IMR-90 (cell line): ENCODE data around the gene GPC6. TPM values are rescaled to one million over a fixed set of nuclear protein-coding genes. Genes with fewer than 3 reads are reported as not detected.

Experiments
- ATAC-seq: fragments of 200-7000 bp; cut with Tn5 transposase; 2 replicates; pipeline ENCODE4 v1.9.1; 2020; ENCODE audit warnings: low read depth, mild to moderate bottlenecking, moderate library complexity
- BruUV-seq: library from RNA; stranded (reverse); fragments of 400-500 nt; replicated peaks from 2 replicates; lab custom pipeline; 2021; lab: Mats Ljungman, UMichigan
- CTCF ChIA-PET: fragments of 300-600 bp; formaldehyde crosslinking; extraction: SDS; loops from one replicate; lab custom pipeline; 2021; ENCODE audit warnings: antibody characterized with exemption; lab: Yijun Ruan, JAX
- POLR2A ChIA-PET: fragments of 300-600 bp; sonication (Branson Sonifier 250); formaldehyde crosslinking; loops from one replicate; lab custom pipeline; 2022; ENCODE audit warnings: antibody characterized with exemption; ENCODE audit not compliant: unreplicated experiment; lab: Charles Lee
- DNase-seq: peaks from one replicate; pipeline ENCODE4 v3.0.0; 2013
- H2AFZ ChIP-seq: replicated peaks from 2 replicates; pipeline ENCODE3; 2013; ENCODE audit warnings: low read length, mild to moderate bottlenecking; ENCODE audit not compliant: poor library complexity
- H2AK5ac ChIP-seq: 2 replicates; pipeline ENCODE4 v1.6.1; 2013; ENCODE audit warnings: low read depth, low read length, inconsistent platforms
- H2AK9ac ChIP-seq: replicated peaks from 2 replicates; pipeline ENCODE3; 2013; ENCODE audit warnings: mild to moderate bottlenecking, low read depth, low read length, moderate library complexity; ENCODE audit not compliant: poor library complexity
- H2BK120ac ChIP-seq: 2 replicates; pipeline ENCODE4 v1.6.1; 2013; ENCODE audit warnings: low read depth, low read length, inconsistent platforms
- H2BK15ac ChIP-seq: 3 replicates; pipeline ENCODE4 v1.6.1; 2013; ENCODE audit warnings: low read depth, low read length, inconsistent platforms
- H2BK20ac ChIP-seq: 2 replicates; pipeline ENCODE4 v1.6.1; 2013; ENCODE audit warnings: low read depth, mild to moderate bottlenecking, inconsistent platforms, low read length, moderate library complexity
- H2BK5ac ChIP-seq: 2 replicates; pipeline ENCODE4 v1.6.1; 2013; ENCODE audit warnings: mild to moderate bottlenecking, low read depth, low read length, inconsistent platforms; ENCODE audit not compliant: poor library complexity, severe bottlenecking
- H3K14ac ChIP-seq: replicated peaks from 2 replicates; pipeline ENCODE4 v1.6.1; 2013; ENCODE audit warnings: low read depth, low read length, inconsistent platforms
- H3K18ac ChIP-seq: 2 replicates; pipeline ENCODE4 v1.6.1; 2013; ENCODE audit warnings: low read depth, low read length, control low read depth
- H3K23ac ChIP-seq: 2 replicates; pipeline ENCODE4 v1.6.1; 2013; ENCODE audit warnings: low read depth, low read length, inconsistent platforms
- H3K27ac ChIP-seq: 2 replicates; pipeline ENCODE4 v1.5.1; 2013; ENCODE audit warnings: mild to moderate bottlenecking, control low read depth, low read length; ENCODE audit not compliant: insufficient read depth
- H3K27me3 ChIP-seq: 2 replicates; pipeline ENCODE4 v1.6.1; 2013; ENCODE audit warnings: low read length; ENCODE audit not compliant: control insufficient read depth, insufficient read depth
- H3K36me3 ChIP-seq: 2 replicates; pipeline ENCODE4 v1.6.1; 2013; ENCODE audit warnings: low read length, mixed read lengths; ENCODE audit not compliant: control insufficient read depth, insufficient read depth
- H3K4ac ChIP-seq: 2 replicates; pipeline ENCODE4 v1.6.1; 2013; ENCODE audit warnings: low read depth, low read length, inconsistent platforms
- H3K4me1 ChIP-seq: 2 replicates; pipeline ENCODE4 v1.6.1; 2013; ENCODE audit warnings: low read length, mixed read lengths; ENCODE audit not compliant: control insufficient read depth, insufficient read depth
- H3K4me2 ChIP-seq: 2 replicates; pipeline ENCODE4 v1.6.1; 2013; ENCODE audit warnings: low read depth, mild to moderate bottlenecking, control low read depth, low read length, moderate library complexity
- H3K4me3 ChIP-seq: 2 replicates; pipeline ENCODE4 v1.5.1; 2013; ENCODE audit warnings: low read depth, mild to moderate bottlenecking, control low read depth, low read length, moderate library complexity; ENCODE audit not compliant: insufficient read depth
- H3K56ac ChIP-seq: 2 replicates; pipeline ENCODE4 v1.6.1; 2013; ENCODE audit warnings: low read length, inconsistent platforms; ENCODE audit not compliant: insufficient read depth; ENCODE audit errors: extremely low read depth
- H3K79me1 ChIP-seq, 2 experiments: 2 replicates each; pipeline ENCODE4 v1.6.1; 2013; ENCODE audit warnings: low read length in 2 of 2, inconsistent platforms in 1 of 2, low read depth in 1 of 2
- H3K9ac ChIP-seq: 2 replicates; pipeline ENCODE4 v1.6.1; 2013; ENCODE audit warnings: low read depth, low read length, control low read depth
- H3K9me1 ChIP-seq: 2 replicates; pipeline ENCODE4 v1.6.1; 2013; ENCODE audit warnings: low read length, inconsistent platforms; ENCODE audit not compliant: insufficient read depth
- H3K9me3 ChIP-seq: 2 replicates; pipeline ENCODE4 v1.6.1; 2013; ENCODE audit warnings: low read length; ENCODE audit not compliant: control insufficient read depth, insufficient read depth
- H4K20me1 ChIP-seq: 2 replicates; pipeline ENCODE4 v1.6.1; 2013; ENCODE audit warnings: low read length, inconsistent platforms; ENCODE audit not compliant: insufficient read depth
- H4K5ac ChIP-seq: 2 replicates; pipeline ENCODE4 v1.6.1; 2013; ENCODE audit warnings: mild to moderate bottlenecking, low read depth, low read length, control low read depth
- H4K8ac ChIP-seq, 2 experiments: 2 replicates each; pipeline ENCODE4 v1.6.1; 2013; ENCODE audit warnings: low read depth in 2 of 2, low read length in 2 of 2, control low read depth in 1 of 2, inconsistent platforms in 1 of 2
- H4K91ac ChIP-seq: 2 replicates; pipeline ENCODE4 v1.6.1; 2013; ENCODE audit warnings: low read depth, low read length, inconsistent platforms; ENCODE audit not compliant: insufficient read depth
- FOS ChIP-seq: fragments of 150-350 bp; IDR thresholded peaks from 2 replicates; pipeline ENCODE4 v1.6.1; 2016; ENCODE audit warnings: low read depth, low read length
- WGBS, 2 experiments: methylation state at CpG; one replicate each; pipeline versions ENCODE4 v1.1.5 to v1.1.7; 2013; ENCODE audit warnings: missing lambda C conversion rate in 2 of 2; ENCODE audit not compliant: insufficient read length in 1 of 2; ENCODE audit errors: extremely low coverage in 2 of 2; 5-methylcytosine and 5-hydroxymethylcytosine counted together
- dilution Hi-C: fragments of 300-500 bp; cut with HindIII; formaldehyde crosslinking; loops from one replicate; pipeline ENCODE4 v1.14.3; 2018; ENCODE audit warnings: low sequenced_read_pairs; ENCODE audit not compliant: unreplicated experiment
- in situ Hi-C: fragments of 300-500 bp; cut with MboI; formaldehyde crosslinking; loops from 3 replicates; pipeline ENCODE4 v1.14.3; 2019; ENCODE audit warnings: low sequenced_read_pairs, inconsistent platforms, mixed read lengths
- intact Hi-C: fragments of 100-400 bp; cut with micrococcal nuclease; formaldehyde crosslinking; loops from 2 replicates; pipeline ENCODE4 v1.10.0; 2022
- polyA plus RNA-seq, 3 experiments: library from polyadenylated mRNA; depleted of rRNA; stranded (reverse); fragments of >200 nt; gene quantifications; 2 replicates each; pipeline ENCODE4 v1.2.3, GENCODE V29; 2012; ENCODE audit warnings: low replicate concordance in 1 of 3
- total RNA-seq: library from RNA; depleted of rRNA; stranded (reverse); fragments of >200 nt; gene quantifications from 2 replicates; pipeline ENCODE4 v1.2.3, GENCODE V29; 2012
- TF ChIP-seq, protein P1 (sequence below): fragments of 150-350 bp; IDR thresholded peaks from 2 replicates; pipeline ENCODE4 v1.6.1; 2016; ENCODE audit warnings: low read depth, mild to moderate bottlenecking, low read length, moderate library complexity, borderline replicate concordance

The GPC6 gene
- total and polyA plus RNA-seq, 2 of the 4 experiments (the other 2 are of a cell fraction), result 14.9 to 39.4 TPM

DNA sequence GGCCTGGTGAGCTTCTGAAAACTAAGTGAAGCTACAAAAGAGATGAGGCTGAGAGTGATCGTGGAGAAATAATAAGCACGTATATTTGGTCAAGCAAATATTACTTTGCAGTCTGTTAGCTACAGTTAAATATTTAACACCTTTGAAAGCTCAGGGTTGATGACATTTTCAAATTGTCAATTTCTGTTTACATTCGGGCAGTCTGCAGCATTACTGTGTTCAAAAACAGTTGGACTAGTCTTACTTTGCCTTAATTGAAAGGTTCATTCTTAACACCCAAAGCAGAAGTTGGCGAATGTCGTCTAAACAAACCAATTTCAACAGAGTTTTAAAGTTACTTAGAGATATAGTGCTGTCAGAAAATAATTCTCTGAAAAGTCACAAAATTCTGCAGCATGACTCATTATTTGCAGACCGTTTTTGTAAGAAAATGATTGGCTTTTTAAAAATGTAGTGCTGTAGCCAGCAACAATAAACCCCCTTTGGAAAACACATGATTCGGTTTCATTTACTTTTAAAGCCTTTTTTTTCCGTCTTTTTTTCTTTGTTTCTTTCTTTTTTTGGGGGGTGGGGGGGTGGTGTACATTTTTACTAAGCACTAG lies 549.0 kb downstream of the GPC6 start:
- TF ChIP-seq FOS, result peak; percentile 60; the same call in 1 of the 2 replicates
- TF ChIP-seq, protein P1, sequence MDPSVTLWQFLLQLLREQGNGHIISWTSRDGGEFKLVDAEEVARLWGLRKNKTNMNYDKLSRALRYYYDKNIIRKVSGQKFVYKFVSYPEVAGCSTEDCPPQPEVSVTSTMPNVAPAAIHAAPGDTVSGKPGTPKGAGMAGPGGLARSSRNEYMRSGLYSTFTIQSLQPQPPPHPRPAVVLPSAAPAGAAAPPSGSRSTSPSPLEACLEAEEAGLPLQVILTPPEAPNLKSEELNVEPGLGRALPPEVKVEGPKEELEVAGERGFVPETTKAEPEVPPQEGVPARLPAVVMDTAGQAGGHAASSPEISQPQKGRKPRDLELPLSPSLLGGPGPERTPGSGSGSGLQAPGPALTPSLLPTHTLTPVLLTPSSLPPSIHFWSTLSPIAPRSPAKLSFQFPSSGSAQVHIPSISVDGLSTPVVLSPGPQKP, result no peak
- WGBS, 2 experiments, result 0% methylated on average over 1 of the region's 8 CpGs; no CpG with 5 or more reads in 1 of the 2 experiments
- Histone ChIP-seq H3K56ac (no peak overlapping the region), H2AK9ac (no peak overlapping the region), H3K18ac (peak overlapping the region; percentile 92), H2AK5ac (no peak overlapping the region), H3K4me1 (peaks cover 7% of the 10 kb centered on the region; the same call in 1 of the 2 replicates), H2AFZ (no peak overlapping the region), H4K5ac (peak overlapping the region; percentile 59), H3K79me1 (no peaks in the 10 kb centered on the region), H3K23ac (peak overlapping the region; percentile 33; the same call in 1 of the 2 replicates), H2BK15ac (0 out of 3 replicates have a peak overlapping the region, but pooled peaks have one; percentile 23), H3K27me3 (no peaks in the 10 kb centered on the region), H3K27ac (peak overlapping the region; percentile 77; the same call in 1 of the 2 replicates), H4K20me1 (no peaks in the 10 kb centered on the region), H3K9me3 (no peaks in the 10 kb centered on the region), H3K9me1 (no peaks in the 10 kb centered on the region), H4K91ac (peak overlapping the region; percentile 63), H2BK120ac (peak overlapping the region; percentile 74), H2BK5ac (peak overlapping the region; percentile 70), H3K4ac (peak overlapping the region; percentile 62), H3K14ac (peak overlapping the region; percentile 10), H3K36me3 (no peaks in the 10 kb centered on the region), H4K8ac (peak overlapping the region; percentile 39 to 53; a peak in 3 of 4 replicates), H2BK20ac (peak overlapping the region; percentile 8), H3K4me2 (peak overlapping the region; percentile 97), H3K4me3 (peak overlapping the region; percentile 36; the same call in 1 of the 2 replicates), H3K9ac (peak overlapping the region; percentile 49; the same call in 1 of the 2 replicates)
- in situ Hi-C loops (no loop called here), intact Hi-C loops (loop anchor here (5.0 kb wide), 1 partner anchor 548 kb away; the partner anchor contains the start of gene GPC6), dilution Hi-C loops (no loop called here)
- ChIA-PET CTCF (interaction anchor here (0.9 kb wide), 1 partner anchor 39 kb away, joined by 3 read pairs; no protein-coding TSS in a partner anchor), POLR2A (no interaction called here)
- ATAC-seq, result peak; percentile 73
- DNase-seq, result peak; percentile 85
- BruUV-seq, result no TSS peak
